Measurements from ENCODE around the gene TMPRSS2. TPM values are rescaled to one million over a fixed set of nuclear protein-coding genes. Genes with fewer than 3 reads are reported as not detected.

The TMPRSS2 gene
- total and polyA plus RNA-seq, 2 donors from 2014 or later, result 32.8 to 55.0 TPM

GRCh38 chr21:41480086-41480690, 27.8 kb downstream of the TMPRSS2 start:
- TF ChIP-seq CTCF (IDR thresholded peaks at IDR 0.05; ENCODE audit: borderline replicate concordance, extremely low read depth, insufficient read depth), result no peak
- Histone ChIP-seq H3K9me3 (ENCODE audit: control insufficient read depth in 2 of 3, insufficient read depth in 1 of 3, low read length in 3 of 3) (no peaks in the 10 kb centered on the region), H3K4me1 (ENCODE audit: control insufficient read depth in 2 of 3, insufficient read depth in 2 of 3, low read depth in 1 of 3, low read length in 3 of 3) (peaks cover 0 to 20% (median 16%) of the 10 kb centered on the region in 3 donors), H3K27me3 (ENCODE audit: control insufficient read depth, insufficient read depth, low read length) (no peaks in the 10 kb centered on the region), H3K9ac (ENCODE audit: low read length in 3 of 3) (no peak overlapping the region), H3K4me3 (ENCODE audit: low read length in 3 of 3) (no peak overlapping the region), H3K36me3 (ENCODE audit: control insufficient read depth in 2 of 3, insufficient read depth in 3 of 3, low read length in 3 of 3) (peaks cover 0 to 17% (median 7%) of the 10 kb centered on the region in 3 donors), H3K27ac (ENCODE audit: low read depth in 2 of 2, low read length in 2 of 2) (peak overlapping the region; percentile 34 to 51)
- intact Hi-C loops (cut with DNase I), result no loop called here
- FAIRE-seq (no peak), DNase-seq (no peak)

- DNase-seq (no peak), FAIRE-seq (no peak)
- intact Hi-C loops (cut with DNase I), result no loop called here
- Histone ChIP-seq H3K9ac (ENCODE audit: low read length in 3 of 3) (no peak overlapping the region), H3K4me1 (ENCODE audit: control insufficient read depth in 2 of 3, insufficient read depth in 2 of 3, low read depth in 1 of 3, low read length in 3 of 3) (peaks cover 0 to 17% (median 16%) of the 10 kb centered on the region in 3 donors), H3K27ac (ENCODE audit: low read depth in 2 of 2, low read length in 2 of 2) (peak overlapping the region; percentile 34 to 51), H3K36me3 (ENCODE audit: control insufficient read depth in 2 of 3, insufficient read depth in 3 of 3, low read length in 3 of 3) (peaks cover 0 to 17% (median 7%) of the 10 kb centered on the region in 3 donors), H3K27me3 (ENCODE audit: control insufficient read depth, insufficient read depth, low read length) (no peaks in the 10 kb centered on the region), H3K4me3 (ENCODE audit: low read length in 3 of 3) (no peak overlapping the region), H3K9me3 (ENCODE audit: control insufficient read depth in 2 of 3, insufficient read depth in 1 of 3, low read length in 3 of 3) (no peaks in the 10 kb centered on the region)
- no peak for TF ChIP-seq CTCF (IDR thresholded peaks at IDR 0.05; ENCODE audit: borderline replicate concordance, extremely low read depth, insufficient read depth)
Observed at GRCh38 chr21:41479686-41480085, 28.3 kb downstream of the TMPRSS2 start.

- peaks cover 0 to 16% (median 13%) of the 10 kb centered on the region in 3 donors for H3K4me1 ChIP-seq (ENCODE audit: control insufficient read depth in 2 of 3, insufficient read depth in 2 of 3, low read depth in 1 of 3, low read length in 3 of 3)
- H3K4me3 ChIP-seq (ENCODE audit: low read length in 3 of 3), result no peak overlapping the region
- FAIRE-seq (no peak), DNase-seq (no peak)
- TF ChIP-seq CTCF (IDR thresholded peaks at IDR 0.05; ENCODE audit: borderline replicate concordance, extremely low read depth, insufficient read depth), result no peak
- intact Hi-C loops (cut with DNase I), result no loop called here
- peaks cover 0 to 13% (median 7%) of the 10 kb centered on the region in 3 donors for H3K36me3 ChIP-seq (ENCODE audit: control insufficient read depth in 2 of 3, insufficient read depth in 3 of 3, low read length in 3 of 3)
- no peaks in the 10 kb centered on the region for H3K27me3 ChIP-seq (ENCODE audit: control insufficient read depth, insufficient read depth, low read length)
- no peaks in the 10 kb centered on the region for H3K9me3 ChIP-seq (ENCODE audit: control insufficient read depth in 2 of 3, insufficient read depth in 1 of 3, low read length in 3 of 3)
- H3K27ac ChIP-seq (ENCODE audit: low read depth in 2 of 2, low read length in 2 of 2), result peak overlapping the region in 1 of 2 donors; percentile 69
- no peak overlapping the region for H3K9ac ChIP-seq (ENCODE audit: low read length in 3 of 3)
Observed at GRCh38 chr21:41478319-41479177, 29.4 kb downstream of the TMPRSS2 start.

Data from kidney (tissue), 14 donors.